HG03565 (cell line): Measurements from ENCODE around the gene RABL2A.
"Not testable (repeated sequence)": the region's sequence is repeated elsewhere in the genome, so short reads cannot be mapped to it uniquely, and the experiment has no call there.

Source experiments
- ATAC-seq: cut with Tn5 transposase; IDR thresholded peaks from one replicate; pipeline ENCODE4 v1.9.1; 2021; ENCODE audit warnings: mild to moderate bottlenecking, moderate library complexity; ENCODE audit not compliant: unreplicated experiment

The RABL2A gene

DNA sequence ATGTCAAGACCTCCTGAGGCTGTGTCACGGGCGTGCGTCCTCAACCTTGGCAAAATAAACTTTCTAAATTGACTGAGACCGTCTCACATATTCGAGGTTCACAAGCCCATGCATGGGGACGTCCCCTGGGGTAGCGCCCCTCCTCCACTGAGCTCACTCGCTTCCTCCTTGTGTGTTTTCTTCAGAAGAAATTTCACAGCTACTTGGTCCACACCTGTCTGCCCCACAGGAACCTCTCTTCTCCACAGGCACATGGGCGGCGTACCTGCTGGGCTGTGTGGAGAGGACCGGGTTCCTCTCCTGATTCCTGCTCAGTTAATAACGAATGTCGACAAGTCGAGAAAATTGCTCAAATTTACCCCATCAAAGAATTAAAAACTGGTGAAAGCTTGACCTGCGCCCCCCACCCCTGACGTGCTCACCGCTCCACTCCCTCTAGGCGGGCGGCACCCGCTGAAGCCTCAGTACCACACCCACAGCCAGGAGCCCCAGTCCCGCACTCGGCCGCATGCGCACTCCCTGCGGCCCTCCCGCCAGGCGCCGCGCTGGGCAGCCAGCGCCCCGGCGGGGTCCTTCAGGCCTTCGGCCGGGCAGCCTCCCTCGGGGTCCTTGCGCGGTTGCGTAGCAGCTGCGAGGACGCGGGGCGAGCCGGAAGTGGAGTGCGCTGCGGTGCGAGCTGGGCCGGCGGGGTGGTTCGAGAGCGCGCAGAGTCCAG, at the start of gene RABL2A:
RABL2A (plus strand) TSS at position 651 of the 715 bp plus-strand sequence. CDS start 1,341 bp downstream, outside the sequence.
- ATAC-seq, result peak; percentile 93

DNA sequence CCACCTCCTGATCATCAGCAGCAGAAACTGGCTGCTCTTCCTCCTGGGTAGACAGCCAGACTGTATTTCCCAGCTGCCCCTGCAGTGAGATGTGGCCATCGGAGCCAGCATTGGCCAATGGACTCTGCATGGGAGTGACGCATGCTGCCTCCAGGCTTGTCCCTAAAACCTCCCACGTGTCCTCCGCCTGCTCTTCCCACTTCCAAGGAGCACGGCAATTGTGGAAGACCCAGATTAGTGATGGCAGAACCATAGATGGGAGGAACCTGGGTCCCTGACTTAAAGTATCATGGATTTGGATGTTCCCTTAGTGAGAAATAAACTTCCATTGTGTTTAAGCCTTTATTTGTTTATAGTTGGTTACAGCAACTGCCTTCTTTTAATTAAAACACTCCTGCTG, 48.6 kb upstream of the RABL2A start:
- not testable (repeated sequence) for ATAC-seq

DNA sequence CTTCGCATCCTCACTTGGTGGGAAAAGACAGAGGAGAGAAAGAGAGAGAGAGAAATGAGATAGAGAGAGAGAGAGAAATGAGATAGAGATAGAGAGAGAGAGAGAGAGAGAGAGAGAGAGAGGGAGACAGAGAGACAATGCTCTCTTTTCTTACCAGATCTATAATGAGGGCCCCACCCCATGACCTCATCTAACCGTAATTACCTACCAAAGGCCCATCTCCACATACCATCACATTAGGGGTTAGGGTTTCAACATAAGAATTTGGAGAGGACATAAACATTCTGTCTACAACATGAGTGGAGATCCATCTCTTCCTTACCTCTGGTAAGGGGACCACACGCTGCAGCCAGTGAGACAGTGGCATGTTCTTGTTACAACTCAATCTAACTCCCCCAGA, 44.6 kb upstream of the RABL2A start:
- ATAC-seq, result not testable (repeated sequence)

DNA sequence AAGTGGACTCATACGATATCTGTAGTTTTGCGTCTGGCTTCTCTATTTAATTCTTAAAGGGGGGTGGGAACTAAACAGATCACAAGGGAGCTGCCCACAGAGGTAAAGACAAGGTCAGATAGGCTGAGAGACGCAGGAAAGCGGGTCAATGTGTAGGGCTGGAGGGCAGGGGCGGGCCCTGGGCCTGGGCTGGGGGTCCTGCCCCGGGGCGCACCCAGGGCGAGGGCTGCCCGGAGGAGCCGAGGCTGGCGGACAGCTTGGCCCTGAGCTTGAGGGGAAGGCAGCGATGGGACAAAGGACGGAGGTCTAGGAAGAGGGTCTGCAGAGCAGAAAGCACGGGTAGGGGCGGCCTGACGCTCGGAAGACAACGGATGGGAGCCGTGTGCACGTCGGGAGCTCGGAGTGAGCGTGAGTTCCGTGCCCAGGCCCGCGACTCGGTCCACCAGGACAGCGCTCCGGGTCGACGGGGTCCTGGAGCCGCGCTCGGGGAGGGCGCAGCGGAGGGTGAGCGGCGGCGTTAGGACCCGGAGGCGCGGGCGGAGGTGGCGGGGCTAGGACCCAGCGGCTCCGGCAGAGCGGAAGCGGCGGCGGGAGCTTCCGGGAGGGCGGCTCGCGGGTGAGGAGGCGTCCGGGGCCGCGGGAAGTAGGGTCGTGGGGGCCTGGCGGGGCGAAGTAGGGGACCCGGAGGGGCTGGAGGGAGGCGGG, 43.4 kb upstream of the RABL2A start:
- not testable (repeated sequence) for ATAC-seq

DNA sequence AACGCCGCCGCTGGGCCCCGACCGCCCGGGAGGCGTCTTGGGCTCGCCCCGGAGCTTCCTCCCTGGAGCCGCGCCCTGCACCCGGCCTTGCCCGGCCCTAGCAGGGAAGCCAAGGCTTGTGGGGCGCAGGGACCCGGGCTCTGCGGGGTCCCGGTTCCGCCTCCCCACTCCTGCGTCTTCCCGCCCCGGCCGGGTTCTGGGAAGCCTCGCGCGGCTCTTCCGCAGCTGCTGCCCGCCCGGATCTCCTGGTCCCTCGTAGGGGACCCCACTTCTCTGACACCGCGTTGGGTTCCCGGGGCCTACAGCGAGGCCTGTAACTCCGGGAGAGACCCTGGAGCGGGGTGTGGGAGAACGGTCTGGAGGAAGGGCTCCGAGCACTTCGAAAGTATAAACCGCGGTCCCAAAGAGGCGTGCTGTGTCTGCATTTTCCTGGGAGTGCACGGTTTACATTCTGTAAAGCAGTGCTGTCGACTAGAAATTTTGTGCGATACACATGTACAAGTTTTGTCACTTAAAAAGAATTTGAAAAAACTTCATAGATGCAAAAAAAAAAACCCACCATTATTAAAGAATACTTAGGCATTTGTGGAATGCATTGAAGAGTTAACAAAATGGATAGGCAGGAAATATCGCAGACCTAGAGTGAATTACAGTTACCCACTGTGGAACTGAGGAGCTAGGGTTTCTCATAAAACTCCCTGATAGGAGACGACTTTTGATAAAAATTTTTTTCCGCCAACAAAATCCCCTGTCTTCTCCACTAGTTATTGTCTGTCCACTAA, 42.6 kb upstream of the RABL2A start:
- ATAC-seq, result not testable (repeated sequence)

DNA sequence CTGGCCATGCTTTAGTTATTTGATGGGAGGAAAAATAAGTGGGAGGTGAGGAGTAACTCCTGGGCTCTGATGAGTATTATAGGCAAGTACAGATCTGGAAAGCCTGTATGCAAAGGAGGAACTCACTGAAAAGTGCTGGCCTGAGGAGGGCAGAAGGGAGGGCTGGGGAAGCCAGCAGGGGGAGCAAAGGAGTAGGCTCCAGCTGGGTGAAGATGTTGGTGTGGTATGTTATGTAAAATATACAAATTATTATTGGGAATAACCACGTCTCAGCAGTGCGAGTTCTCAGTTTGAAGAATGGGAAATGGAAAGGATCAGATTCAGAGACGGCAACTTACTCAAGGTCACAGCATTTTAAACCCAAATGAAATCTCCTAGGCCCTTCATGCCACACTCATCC, 39.9 kb upstream of the RABL2A start:
- ATAC-seq, result not testable (repeated sequence)

DNA sequence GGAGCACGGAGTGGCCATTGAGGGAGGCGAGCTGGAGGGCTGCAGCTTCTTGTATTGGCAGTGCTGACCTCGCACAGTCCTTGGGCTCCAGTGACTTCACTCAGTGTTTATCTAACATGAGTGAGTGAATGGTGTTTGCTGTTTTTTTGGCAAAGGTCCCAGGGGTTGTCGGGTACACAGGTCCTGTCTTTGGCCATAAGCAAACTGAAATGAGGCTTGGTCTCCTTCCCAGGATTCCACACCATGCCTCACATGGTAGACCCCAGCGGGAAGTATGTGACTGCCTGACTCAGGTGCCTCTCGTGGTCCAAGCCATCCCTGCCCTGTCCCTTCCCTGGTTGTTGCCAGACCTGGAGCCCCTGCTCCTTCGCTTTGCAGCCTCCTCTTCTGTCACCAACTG, 37.5 kb upstream of the RABL2A start:
- not testable (repeated sequence) for ATAC-seq

DNA sequence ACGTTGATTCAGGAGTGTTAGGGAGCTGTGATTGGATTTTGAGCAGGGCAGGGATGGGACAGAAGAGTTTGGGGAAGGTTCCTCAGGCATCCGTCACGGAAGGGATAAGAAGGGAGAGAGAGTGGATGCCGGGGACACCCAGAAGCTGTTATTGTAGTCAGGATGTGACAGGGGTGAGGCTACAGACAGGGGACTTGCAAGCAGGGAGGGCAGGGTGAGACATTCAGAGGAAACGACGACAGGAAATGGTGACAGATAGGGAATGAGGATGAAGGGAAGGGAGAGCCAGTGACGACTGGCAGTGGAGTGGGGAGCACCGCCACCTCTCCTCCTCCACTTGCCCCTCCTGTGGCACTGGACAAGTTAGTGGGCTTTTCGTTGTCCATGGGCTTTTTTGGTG, 35.1 kb upstream of the RABL2A start:
- not testable (repeated sequence) for ATAC-seq

DNA sequence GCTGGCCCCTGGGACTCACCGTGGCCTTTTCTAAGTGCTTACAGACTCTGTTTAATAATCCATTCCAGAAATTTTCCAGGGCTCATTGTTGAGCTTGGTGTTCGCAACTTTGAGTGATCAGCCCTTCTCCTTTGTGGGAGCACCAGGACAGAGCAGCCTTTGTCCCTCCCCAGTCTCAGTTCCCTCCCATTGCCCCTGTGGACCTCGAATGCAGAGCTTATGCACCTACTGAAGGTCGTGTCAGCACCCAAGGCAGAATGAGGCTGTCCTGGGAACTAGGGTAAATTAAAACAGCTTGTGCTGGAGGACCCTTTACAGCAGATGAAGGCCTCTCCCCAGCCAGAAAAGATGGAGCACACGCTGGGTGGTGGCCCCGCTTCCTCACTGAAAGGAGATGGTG, 33.8 kb upstream of the RABL2A start:
- not testable (repeated sequence) for ATAC-seq

DNA sequence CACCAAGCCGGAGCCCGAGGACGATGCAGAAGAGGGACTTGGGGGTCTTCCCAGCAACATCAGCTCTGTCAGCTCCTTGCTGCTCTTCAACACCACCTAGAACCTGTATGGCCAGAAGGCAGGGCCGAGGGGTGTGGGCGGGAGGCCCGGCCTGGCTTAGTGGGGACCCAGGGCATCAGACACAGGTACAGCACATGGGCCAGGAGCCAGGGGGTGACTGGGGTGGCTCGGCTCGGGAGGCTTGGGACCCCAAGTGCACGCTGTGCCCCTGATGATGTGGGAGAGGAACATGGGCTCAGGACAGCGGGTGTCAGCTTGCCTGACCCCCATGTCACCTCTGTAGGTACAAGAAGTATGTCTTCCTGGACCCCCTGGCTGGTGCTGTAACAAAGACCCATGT, 31.3 kb upstream of the RABL2A start:
- not testable (repeated sequence) for ATAC-seq

DNA sequence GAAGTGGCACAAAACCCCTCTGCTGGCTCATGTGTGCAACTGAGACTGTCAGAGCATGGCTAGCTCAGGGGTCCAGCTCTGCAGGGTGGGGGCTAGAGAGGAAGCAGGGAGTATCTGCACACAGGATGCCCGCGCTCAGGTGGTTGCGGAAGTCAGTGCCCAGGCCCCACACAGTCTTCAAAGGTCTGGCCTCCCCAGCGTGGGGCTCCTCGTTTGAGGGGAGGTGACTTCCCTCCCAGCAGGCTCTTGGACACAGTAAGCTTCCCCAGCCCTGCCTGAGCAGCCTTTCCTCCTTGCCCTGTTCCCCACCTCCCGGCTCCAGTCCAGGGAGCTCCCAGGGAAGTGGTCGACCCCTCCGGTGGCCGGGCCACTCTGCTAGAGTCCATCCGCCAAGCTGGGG, 29.9 kb upstream of the RABL2A start:
- not testable (repeated sequence) for ATAC-seq

DNA sequence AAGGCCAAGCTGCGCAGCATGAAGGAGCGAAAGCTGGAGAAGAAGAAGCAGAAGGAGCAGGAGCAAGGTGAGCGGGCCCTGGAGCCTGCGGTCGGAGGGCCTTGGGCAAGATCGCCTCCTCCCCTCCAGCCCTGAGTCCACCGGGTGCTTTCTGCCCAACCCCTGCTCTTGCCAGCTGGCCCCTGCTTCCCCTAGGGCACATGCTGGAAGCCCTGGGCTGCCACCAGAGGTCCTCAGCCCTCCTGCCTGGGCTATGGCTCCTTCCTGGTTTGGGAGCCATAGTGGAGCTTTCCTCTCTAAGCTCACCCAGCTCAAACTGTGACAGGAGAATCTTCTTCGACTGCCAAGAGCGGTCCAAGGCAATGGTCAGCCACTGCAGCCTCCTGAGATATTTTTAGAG, 29.5 kb upstream of the RABL2A start:
- ATAC-seq, result not testable (repeated sequence)

DNA sequence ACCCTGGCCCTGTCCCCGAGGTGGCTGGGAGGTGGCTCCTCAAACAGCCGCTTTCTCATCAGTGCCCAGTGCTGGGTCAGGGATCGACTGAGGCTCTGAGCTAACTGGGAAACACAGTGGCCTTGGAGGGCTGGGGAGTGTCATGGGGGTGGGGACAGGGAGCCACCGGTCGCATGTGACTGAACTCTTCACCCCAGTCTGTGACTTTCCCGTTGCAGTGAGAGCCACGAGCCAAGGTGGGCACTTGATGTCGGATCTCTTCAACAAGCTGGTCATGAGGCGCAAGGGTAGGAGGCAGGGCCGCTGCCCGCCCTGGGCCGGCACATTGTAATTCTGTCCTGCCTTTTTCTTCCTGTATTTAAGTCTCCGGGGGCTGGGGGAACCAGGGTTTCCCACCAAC, 28.9 kb upstream of the RABL2A start:
- not testable (repeated sequence) for ATAC-seq

DNA sequence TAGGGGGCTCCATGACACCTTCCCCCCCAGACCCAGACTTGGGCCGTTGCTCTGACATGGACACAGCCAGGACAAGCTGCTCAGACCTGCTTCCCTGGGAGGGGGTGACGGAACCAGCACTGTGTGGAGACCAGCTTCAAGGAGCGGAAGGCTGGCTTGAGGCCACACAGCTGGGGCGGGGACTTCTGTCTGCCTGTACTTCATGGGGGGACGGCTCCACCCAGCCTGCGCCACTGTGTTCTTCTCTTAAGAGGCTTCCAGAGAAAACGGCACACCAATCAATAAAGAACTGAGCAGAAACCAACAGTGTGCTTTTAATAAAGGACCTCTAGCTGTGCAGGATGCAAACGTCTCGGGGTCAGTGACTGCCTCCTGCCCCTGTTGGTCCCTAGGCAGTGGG, 28.3 kb upstream of the RABL2A start:
- ATAC-seq, result not testable (repeated sequence)

DNA sequence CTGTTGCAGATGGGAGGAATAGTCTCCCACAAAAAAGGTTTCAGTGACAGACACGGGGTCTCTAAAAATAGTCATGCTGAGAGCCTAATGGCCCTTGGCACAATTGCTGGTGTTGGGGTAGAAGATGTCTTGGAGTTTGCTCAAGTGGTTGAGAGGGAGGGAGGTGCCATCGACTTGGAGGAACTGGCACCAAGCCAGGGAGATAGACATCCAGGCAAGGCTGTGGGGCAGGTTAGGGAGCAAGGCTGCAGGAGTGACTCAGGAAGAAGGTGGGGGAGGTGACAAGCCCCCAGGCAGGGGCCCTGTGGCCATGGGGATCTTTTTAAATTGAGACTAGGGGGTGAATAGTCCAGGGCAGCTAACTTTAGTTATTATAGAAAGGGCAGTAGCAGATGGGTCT, 27.9 kb upstream of the RABL2A start:
- ATAC-seq, result not testable (repeated sequence)

DNA sequence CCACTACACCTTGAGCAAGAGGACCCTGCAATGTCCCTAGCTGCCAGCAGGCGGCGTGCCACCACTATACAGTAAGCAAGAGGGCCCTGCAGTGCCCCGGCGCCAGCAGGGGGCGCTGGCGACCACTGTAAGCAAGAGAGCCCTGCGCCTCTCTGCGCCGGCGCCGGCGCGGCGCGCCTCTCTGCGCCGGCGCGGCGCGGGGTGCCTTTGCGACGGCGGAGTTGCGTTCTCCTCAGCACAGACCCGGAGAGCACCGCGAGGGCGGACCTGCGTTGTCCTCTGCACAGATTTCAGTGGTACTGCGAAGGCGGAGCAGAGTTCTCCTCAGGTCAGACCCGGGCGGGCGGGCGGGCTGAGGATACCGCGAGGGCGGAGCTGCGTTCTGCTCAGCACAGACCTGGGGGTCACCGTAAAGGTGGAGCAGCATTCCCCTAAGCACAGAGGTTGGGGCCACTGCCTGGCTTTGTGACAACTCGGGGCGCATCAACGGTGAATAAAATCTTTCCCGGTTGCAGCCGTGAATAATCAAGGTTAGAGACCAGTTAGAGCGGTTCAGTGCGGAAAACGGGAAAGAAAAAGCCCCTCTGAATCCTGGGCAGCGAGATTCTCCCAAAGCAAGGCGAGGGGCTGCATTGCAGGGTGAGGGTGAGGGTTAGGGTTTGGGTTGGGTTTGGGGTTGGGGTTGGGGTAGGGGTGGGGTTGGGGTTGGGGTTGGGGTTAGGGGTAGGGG, 24.9 kb upstream of the RABL2A start:
- not testable (repeated sequence) for ATAC-seq

DNA sequence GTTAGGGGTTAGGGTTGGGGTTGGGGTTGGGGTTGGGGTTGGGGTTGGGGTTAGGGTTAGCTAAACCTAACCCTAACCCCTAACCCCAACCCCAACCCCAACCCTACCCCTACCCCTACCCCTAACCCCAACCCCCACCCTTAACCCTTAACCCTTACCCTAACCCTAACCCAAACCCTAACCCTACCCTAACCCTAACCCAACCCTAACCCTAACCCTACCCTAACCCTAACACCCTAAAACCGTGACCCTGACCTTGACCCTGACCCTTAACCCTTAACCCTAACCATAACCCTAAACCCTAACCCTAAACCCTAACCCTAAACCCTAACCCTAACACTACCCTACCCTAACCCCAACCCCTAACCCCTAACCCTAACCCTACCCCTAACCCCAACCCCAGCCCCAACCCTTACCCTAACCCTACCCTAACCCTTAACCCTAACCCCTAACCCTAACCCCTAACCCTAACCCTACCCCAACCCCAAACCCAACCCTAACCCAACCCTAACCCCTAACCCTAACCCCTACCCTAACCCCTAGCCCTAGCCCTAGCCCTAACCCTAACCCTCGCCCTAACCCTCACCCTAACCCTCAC, 24.1 kb upstream of the RABL2A start:
- no peak for ATAC-seq

DNA sequence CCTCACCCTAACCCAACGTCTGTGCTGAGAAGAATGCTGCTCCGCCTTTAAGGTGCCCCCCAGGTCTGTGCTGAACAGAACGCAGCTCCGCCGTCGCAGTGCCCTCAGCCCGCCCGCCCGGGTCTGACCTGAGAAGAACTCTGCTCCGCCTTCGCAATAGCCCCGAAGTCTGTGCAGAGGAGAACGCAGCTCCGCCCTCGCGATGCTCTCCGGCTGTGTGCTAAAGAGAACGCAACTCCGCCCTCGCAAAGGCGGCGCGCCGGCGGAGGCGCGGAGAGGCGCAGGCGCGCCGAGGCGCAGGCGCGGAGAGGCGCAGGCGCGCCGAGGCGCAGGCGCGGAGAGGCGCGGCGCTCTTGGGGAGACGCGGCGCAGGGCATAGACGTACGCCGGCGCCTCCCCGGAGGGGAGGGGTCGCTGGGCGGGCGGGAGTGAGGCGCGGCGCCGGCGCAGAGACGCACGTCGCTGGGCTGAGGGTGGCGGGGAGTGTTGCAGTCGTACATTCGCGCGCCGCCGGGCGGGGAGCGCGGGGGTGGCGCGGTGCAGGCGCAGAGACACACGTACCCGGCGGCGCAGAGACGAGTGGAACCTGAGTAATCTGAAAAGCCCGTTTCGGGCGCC, 23.5 kb upstream of the RABL2A start:
- peak; percentile 99 for ATAC-seq

DNA sequence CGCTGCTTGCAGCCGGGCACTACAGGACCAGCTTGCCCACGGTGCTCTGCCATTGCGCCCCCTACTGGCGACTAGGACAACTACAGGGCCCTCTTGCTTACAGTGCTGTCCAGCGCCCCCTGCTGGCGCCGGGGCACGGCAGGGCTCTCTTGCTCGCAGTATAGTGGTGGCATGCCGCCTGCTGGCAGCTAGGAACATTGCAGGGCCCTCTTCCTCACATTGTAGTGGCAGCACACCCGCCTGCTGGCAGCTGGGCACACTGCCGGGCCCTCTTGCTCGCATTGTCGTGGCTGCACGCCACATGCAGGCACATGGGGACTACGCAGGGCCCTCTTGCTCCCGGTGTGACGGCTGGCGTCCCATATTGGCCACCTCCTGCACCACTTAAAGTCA, 23.0 kb upstream of the RABL2A start:
- ATAC-seq, result peak; percentile 35

DNA sequence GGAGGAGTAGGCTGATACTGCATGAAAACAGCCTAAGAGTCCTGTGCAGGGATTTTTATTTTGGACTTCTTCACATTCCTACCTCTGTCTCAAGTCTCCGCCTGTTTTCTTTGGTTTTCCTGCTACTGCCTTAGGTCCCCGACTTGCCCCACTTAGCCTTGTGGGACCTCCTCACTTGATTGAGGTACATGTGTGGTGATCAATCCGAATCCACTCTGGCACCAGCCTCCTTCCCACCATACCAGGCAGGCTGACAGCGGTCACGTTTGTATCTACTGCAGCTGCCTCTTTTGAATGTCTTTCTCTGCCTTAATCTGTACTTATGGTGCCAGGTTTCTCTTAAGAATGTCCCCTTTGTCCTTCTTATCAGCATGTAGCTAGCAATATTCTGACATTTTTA, 22.4 kb upstream of the RABL2A start:
- ATAC-seq, result not testable (repeated sequence)
